Lower leg skin (tissue), 4 donors: ENCODE measurements around the gene CAPN12. TPM values are rescaled to one million over a fixed set of nuclear protein-coding genes. Genes with fewer than 3 reads are reported as not detected.

Experiments used
- DNase-seq, 2 donors: peaks; one replicate each; pipeline ENCODE4 v3.0.0-alpha.2; 2019; ENCODE audit warnings: low spot score in 2 of 2
- H3K4me3 ChIP-seq: fragments of 200-600 bp; sonication (generic); 2 replicates; pipeline ENCODE4 v1.5.1; 2017; ENCODE audit warnings: mild to moderate bottlenecking, low read depth; ENCODE audit not compliant: poor library complexity, severe bottlenecking
- POLR2A ChIP-seq, 2 donors: fragments of 450-650 bp; IDR thresholded peaks; one replicate each; pipeline ENCODE4 v1.6.1; 2016 to 2017; ENCODE audit warnings: antibody characterized with exemption in 2 of 2, mild to moderate bottlenecking in 1 of 2, moderate library complexity in 1 of 2
- WGBS, 2 donors: methylation state at CpG; one replicate each; pipeline ENCODE4 v1.1.5; 2018; 5-methylcytosine and 5-hydroxymethylcytosine counted together
- intact Hi-C: fragments of 100-400 bp; cut with DNase I; formaldehyde crosslinking; loops from one replicate; pipeline ENCODE4 v1.15.0; 2023; ENCODE audit warnings: low total_unique reads
- total RNA-seq, 4 donors: library from RNA; depleted of rRNA; stranded (reverse); fragments of >200 nt; gene quantifications; one replicate each; pipeline ENCODE4 v1.1.0, GENCODE V29; 2016
- TF ChIP-seq, protein P1 (sequence below), 3 donors: fragments of 450-650 bp; IDR thresholded peaks; one replicate each; pipeline ENCODE4 v1.5.1; 2016; ENCODE audit warnings: antibody characterized with exemption in 3 of 3, mild to moderate bottlenecking in 3 of 3, moderate library complexity in 2 of 3

The CAPN12 gene
- total RNA-seq, 4 donors from 2014 or later: 7.6 to 20.0 (median 12.9) TPM

DNA sequence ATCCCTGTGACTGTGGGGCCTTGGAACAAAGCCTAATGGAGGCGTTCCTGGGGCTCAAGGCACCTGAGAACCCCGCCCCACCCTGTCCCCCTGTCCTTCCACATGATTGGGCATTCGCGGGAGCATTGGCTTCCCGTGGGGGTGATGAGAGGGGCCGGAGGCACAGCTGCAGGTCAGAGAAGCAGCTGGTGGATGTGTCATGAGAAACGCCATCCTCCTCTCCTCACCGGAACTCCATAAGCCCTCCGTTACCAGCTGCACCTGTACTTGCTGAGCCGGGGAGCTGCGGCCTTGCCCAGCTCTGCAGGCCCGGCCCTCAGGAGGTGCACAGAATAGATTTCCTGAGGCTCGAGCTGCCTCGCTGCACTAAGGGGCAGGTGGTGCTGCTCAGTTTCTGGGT, 42.0 kb downstream of the CAPN12 start:
- no peak for DNase-seq
- 74 to 77% methylated on average over 12 to 13 of the region's 14 CpGs for WGBS, 2 donors
- intact Hi-C loops: no loop called here
- TF ChIP-seq, protein P1, sequence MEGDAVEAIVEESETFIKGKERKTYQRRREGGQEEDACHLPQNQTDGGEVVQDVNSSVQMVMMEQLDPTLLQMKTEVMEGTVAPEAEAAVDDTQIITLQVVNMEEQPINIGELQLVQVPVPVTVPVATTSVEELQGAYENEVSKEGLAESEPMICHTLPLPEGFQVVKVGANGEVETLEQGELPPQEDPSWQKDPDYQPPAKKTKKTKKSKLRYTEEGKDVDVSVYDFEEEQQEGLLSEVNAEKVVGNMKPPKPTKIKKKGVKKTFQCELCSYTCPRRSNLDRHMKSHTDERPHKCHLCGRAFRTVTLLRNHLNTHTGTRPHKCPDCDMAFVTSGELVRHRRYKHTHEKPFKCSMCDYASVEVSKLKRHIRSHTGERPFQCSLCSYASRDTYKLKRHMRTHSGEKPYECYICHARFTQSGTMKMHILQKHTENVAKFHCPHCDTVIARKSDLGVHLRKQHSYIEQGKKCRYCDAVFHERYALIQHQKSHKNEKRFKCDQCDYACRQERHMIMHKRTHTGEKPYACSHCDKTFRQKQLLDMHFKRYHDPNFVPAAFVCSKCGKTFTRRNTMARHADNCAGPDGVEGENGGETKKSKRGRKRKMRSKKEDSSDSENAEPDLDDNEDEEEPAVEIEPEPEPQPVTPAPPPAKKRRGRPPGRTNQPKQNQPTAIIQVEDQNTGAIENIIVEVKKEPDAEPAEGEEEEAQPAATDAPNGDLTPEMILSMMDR (IDR thresholded peaks at IDR 0.05): no peak
- TF ChIP-seq POLR2A (IDR thresholded peaks at IDR 0.05): no peak
- H3K4me3 ChIP-seq: no peak overlapping the region

- intact Hi-C loops: no loop called here
- WGBS, 2 donors: 53 to 59% methylated on average over 10 to 11 of the region's 11 CpGs
- H3K4me3 ChIP-seq: no peak overlapping the region
- TF ChIP-seq, protein P1 (IDR thresholded peaks at IDR 0.05): no peak
- no peak for TF ChIP-seq POLR2A (IDR thresholded peaks at IDR 0.05)
- DNase-seq: no peak
These were observed 42.7 kb downstream of the CAPN12 start for GRCh38 chr19:38701455-38702063.

DNA sequence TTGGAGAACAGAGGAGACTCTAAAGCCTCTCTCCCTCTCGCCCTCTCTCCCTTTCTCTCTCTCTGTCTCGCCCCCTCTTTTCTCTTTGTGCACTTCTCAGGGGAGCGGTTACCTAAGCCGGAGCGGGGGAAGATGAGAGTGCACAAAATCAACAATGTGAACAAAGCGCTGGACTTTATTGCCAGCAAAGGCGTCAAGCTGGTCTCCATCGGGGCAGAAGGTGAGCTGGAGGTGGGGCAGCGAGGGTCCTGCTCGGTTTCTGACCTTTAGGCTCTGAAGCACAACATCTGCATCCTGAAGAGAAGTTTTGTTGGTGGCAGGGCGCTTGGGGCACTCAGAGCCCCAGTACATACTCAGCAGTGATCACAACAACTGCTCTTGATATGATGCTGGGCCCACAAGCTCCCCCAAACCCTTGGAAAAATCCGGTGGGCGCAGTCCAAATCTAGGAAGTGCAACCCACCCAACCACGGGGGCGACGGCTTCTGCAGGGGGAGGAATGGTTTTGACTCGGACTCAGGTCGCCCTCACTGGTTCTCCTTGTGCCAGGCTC, 43.3 kb downstream of the CAPN12 start:
- intact Hi-C loops: no loop called here
- no peak overlapping the region for H3K4me3 ChIP-seq
- whole genome bisulfite sequencing, 2 donors: 82 to 90% methylated on average over 18 of the region's 18 CpGs
- no peak for DNase-seq
- TF ChIP-seq, protein P1 (IDR thresholded peaks at IDR 0.05): no peak
- TF ChIP-seq POLR2A (IDR thresholded peaks at IDR 0.05): no peak

DNA sequence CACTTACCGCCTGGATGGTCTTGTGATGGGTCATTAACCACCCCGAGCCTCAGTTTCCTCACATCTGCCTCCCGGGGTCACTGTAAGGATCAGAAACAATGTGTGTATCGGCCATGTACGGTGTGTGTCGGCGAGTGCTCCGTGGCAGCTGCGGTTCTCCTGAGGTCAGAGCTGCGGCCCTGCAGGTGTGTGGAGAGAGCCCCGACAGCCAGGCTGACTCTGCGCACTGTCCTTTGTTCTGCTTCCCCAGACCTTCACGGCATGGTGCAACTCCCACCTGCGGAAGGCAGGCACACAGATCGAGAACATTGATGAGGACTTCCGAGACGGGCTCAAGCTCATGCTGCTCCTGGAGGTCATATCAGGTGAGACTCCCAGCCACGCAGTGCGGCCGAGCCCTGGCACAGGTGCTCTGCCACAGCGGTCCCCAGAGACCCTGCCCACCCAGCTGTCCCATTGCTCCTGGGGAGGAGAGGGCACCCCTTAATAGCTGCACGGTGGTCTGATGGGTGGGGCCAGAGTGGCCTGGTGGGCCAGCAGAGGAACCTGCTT, 43.8 kb downstream of the CAPN12 start:
- DNase-seq: no peak
- TF ChIP-seq, protein P1 (IDR thresholded peaks at IDR 0.05): no peak
- no peak for TF ChIP-seq POLR2A (IDR thresholded peaks at IDR 0.05)
- H3K4me3 ChIP-seq: no peak overlapping the region
- WGBS, 2 donors: 91 to 95% methylated on average over 17 to 21 of the region's 22 CpGs
- intact Hi-C loops: no loop called here

GRCh38 chr19:38699647-38700349, 44.5 kb downstream of the CAPN12 start:
- intact Hi-C loops: no loop called here

More at GRCh38 chr19:38699647-38700349, 44.5 kb downstream of the CAPN12 start:
- no peak for DNase-seq
- 82 to 89% methylated on average over 18 of the region's 18 CpGs for WGBS, 2 donors
- H3K4me3 ChIP-seq: no peak overlapping the region
- no peak for TF ChIP-seq POLR2A (IDR thresholded peaks at IDR 0.05)
- TF ChIP-seq, protein P1 (IDR thresholded peaks at IDR 0.05): no peak
